ENCODE measurements around the gene TLE7. TPM values are rescaled to one million over a fixed set of nuclear protein-coding genes. Genes with fewer than 3 reads are reported as not detected.

Gene TLE7
- total and polyA plus RNA-seq, 2 of the 8 experiments (the other 6 are each of a cell fraction or from before 2014, with no cell fraction given), result 0.03 TPM; not detected in 1

DNA sequence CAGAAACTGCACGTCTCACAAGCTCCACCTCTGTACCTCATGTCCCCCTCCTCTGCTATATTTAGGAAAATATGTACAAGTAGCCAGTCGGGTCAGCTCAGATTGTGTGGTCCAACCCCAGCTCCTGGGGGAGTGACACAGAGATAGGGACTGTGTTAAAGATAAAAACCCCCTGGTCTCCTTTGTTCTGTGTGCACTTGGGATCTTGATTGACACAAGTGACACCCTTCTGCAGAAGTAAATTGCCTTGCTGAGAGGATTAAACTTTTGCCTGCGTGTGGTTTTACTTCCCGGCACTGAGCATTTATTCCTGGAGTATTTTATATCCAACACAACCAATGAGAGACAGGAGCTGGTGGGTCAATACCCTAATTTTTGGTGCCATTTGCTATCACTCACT lies 37.5 kb downstream of the TLE7 start:
- no peak overlapping the region; the same call in 1 of the 2 replicates for H2BK12ac ChIP-seq (ENCODE audit: low read depth, low read length)
- no peak overlapping the region for H3K23ac ChIP-seq (ENCODE audit: insufficient read length)
- H2AFZ ChIP-seq (ENCODE audit: low read length), result no peak overlapping the region
- DNase-seq (ENCODE audit: low read depth in 1 of 2, low spot score in 2 of 2) (no peak), FAIRE-seq (no peak)
- H3K18ac ChIP-seq (ENCODE audit: extremely low read depth, low read length), result no peak overlapping the region
- H3K23me2 ChIP-seq (ENCODE audit: low read depth, low read length), result no peaks in the 10 kb centered on the region
- 88% methylated on average over 4 of the region's 4 CpGs; no CpG with 5 or more reads in 1 of the 2 experiments for WGBS, 2 experiments (ENCODE audit: extremely low coverage in 1 of 2, insufficient coverage in 1 of 2, insufficient read length in 1 of 2, insufficient replicate concordance in 2 of 2, low coverage in 1 of 2, low lambda C conversion rate in 2 of 2, missing lambda C conversion rate in 1 of 2)
- no peaks in the 10 kb centered on the region for H3K9me3 ChIP-seq (ENCODE audit: insufficient read depth in 2 of 2, low read depth in 1 of 2, low read length in 1 of 2)
- H2AK5ac ChIP-seq (ENCODE audit: low read depth, low read length), result no peak overlapping the region
- H4K20me1 ChIP-seq (replicated peaks in 1 of 2; ENCODE audit: control insufficient read depth in 1 of 2, insufficient read depth in 2 of 2, low read length in 2 of 2), result no peaks in the 10 kb centered on the region
- POLR2A ChIA-PET (ENCODE audit: partially characterized antibody), result interaction anchor here (1.4 kb wide), 1 partner anchor 37 kb away, joined by 3 read pairs; no protein-coding TSS in a partner anchor
- no peak overlapping the region for H2BK5ac ChIP-seq (ENCODE audit: low read depth, low read length)
- H3K4ac ChIP-seq (replicated peaks; ENCODE audit: insufficient read length, low read depth, low read length), result no peak overlapping the region
- H2BK120ac ChIP-seq (replicated peaks; ENCODE audit: low read depth, low read length), result no peak overlapping the region
- no peaks in the 10 kb centered on the region for H3K79me2 ChIP-seq (ENCODE audit: control insufficient read depth in 1 of 2, insufficient read depth in 2 of 2, low read length in 2 of 2)
- H3K79me1 ChIP-seq (ENCODE audit: low read depth, low read length), result no peaks in the 10 kb centered on the region
- no peaks in the 10 kb centered on the region for H3K27me3 ChIP-seq (replicated peaks in 1 of 4; ENCODE audit: control insufficient read depth in 3 of 4, extremely low read depth in 1 of 4, insufficient read depth in 3 of 4, low read length in 3 of 4)
- CTCF ChIA-PET (ENCODE audit: partially characterized antibody), result interaction anchor here (0.5 to 2.4 kb wide), 4 partner anchors 9 to 205 kb away, joined by 3 to 17 read pairs (median 4); no protein-coding TSS in a partner anchor
- H4K8ac ChIP-seq (ENCODE audit: extremely low read depth, insufficient read depth, low read length), result no peak overlapping the region
- no peak overlapping the region for H3K4me2 ChIP-seq (ENCODE audit: insufficient read depth in 1 of 2, low read depth in 2 of 2, low read length in 2 of 2)
- H3K4me1 ChIP-seq (replicated peaks in 1 of 4; ENCODE audit: control insufficient read depth in 3 of 4, insufficient read depth in 4 of 4, low read length in 3 of 4), result peaks cover 0 to 15% (median 6%) of the 10 kb centered on the region in 4 experiments; a peak in 6 of 7 replicates
- H3K4me3 ChIP-seq (ENCODE audit: extremely low read depth in 1 of 4, insufficient read depth in 2 of 4, low read depth in 3 of 4, low read length in 4 of 4), result no peak overlapping the region
- no peak overlapping the region for H2BK15ac ChIP-seq (ENCODE audit: low read length)
- H4K91ac ChIP-seq (replicated peaks; ENCODE audit: insufficient read length, low read length), result no peak overlapping the region
- no peak overlapping the region for H2BK20ac ChIP-seq (ENCODE audit: low read length)
- H3K9ac ChIP-seq (replicated peaks in 1 of 4; ENCODE audit: extremely low read depth in 1 of 4, low read depth in 3 of 4, low read length in 3 of 4), result no peak overlapping the region
- H4K5ac ChIP-seq (ENCODE audit: insufficient read length, low read depth, low read length), result no peak overlapping the region
- no peaks in the 10 kb centered on the region for H3K36me3 ChIP-seq (ENCODE audit: control insufficient read depth in 2 of 4, insufficient read depth in 4 of 4, low read length in 3 of 4)
- no peak overlapping the region for H3K14ac ChIP-seq (ENCODE audit: insufficient read length)
- H3K27ac ChIP-seq (ENCODE audit: low read depth, low read length), result no peak overlapping the region
- H3K56ac ChIP-seq (replicated peaks; ENCODE audit: insufficient read length, low read depth, low read length), result no peak overlapping the region
- no peak for TF ChIP-seq TEAD4 (IDR thresholded peaks at IDR 0.05; ENCODE audit: low read depth, low read length)
- no peak for TF ChIP-seq SIX5 (IDR thresholded peaks at IDR 0.05; ENCODE audit: low read depth, low read length)
- TF ChIP-seq SP2 (IDR thresholded peaks at IDR 0.05; ENCODE audit: low read length), result no peak
- no peak for TF ChIP-seq ATF2 (IDR thresholded peaks at IDR 0.05; ENCODE audit: low read length)
- TF ChIP-seq KDM1A (IDR thresholded peaks at IDR 0.05; ENCODE audit: borderline replicate concordance, low read length), result no peak
- no peak for TF ChIP-seq SUZ12 (IDR thresholded peaks at IDR 0.05; ENCODE audit: low read length)
- no peak for TF ChIP-seq CBX8 (IDR thresholded peaks at IDR 0.05; ENCODE audit: borderline replicate concordance, low read depth, low read length)
- TF ChIP-seq HDAC2 (IDR thresholded peaks at IDR 0.05; ENCODE audit: borderline replicate concordance in 1 of 2, low read depth in 2 of 2, low read length in 2 of 2), result no peak
- no peak for TF ChIP-seq TBP (IDR thresholded peaks at IDR 0.05; ENCODE audit: low read depth, low read length)
- TF ChIP-seq NRF1 (IDR thresholded peaks at IDR 0.05; ENCODE audit: low read depth, low read length), result no peak
- TF ChIP-seq CHD1 (IDR thresholded peaks at IDR 0.05; ENCODE audit: low read depth, low read length), result no peak
- TF ChIP-seq, protein P1, sequence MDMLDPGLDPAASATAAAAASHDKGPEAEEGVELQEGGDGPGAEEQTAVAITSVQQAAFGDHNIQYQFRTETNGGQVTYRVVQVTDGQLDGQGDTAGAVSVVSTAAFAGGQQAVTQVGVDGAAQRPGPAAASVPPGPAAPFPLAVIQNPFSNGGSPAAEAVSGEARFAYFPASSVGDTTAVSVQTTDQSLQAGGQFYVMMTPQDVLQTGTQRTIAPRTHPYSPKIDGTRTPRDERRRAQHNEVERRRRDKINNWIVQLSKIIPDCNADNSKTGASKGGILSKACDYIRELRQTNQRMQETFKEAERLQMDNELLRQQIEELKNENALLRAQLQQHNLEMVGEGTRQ (IDR thresholded peaks at IDR 0.05; ENCODE audit: low read length), result no peak
